Bronchial epithelial cell (primary cell): ENCODE results near the gene YAF2. TPM values are rescaled to one million over a fixed set of nuclear protein-coding genes. Genes with fewer than 3 reads are reported as not detected.

Experiments used
- DNase-seq: peaks from one replicate; pipeline ENCODE4 v3.0.0-alpha.2; 2010; ENCODE audit warnings: low read depth
- FAIRE-seq: peaks from 2 replicates; lab custom pipeline; 2011; peaks lifted over from hg19 to GRCh38; lab: Jason Lieb, UNC
- H3K27me3 ChIP-seq: 2 replicates; pipeline ENCODE4 v1.5.1; 2011; ENCODE audit warnings: low read length; ENCODE audit not compliant: control insufficient read depth, insufficient read depth
- H3K36me3 ChIP-seq: 2 replicates; pipeline ENCODE4 v1.5.1; 2011; ENCODE audit warnings: low read length; ENCODE audit not compliant: control insufficient read depth, insufficient read depth
- H3K4me3 ChIP-seq: 2 replicates; pipeline ENCODE4 v1.5.1; 2011; ENCODE audit warnings: mild to moderate bottlenecking, low read depth, low read length, control low read depth
- total RNA-seq: library from RNA; depleted of rRNA; stranded (reverse); fragments of >200 nt; gene quantifications from 2 replicates; pipeline ENCODE4 v1.2.1, GENCODE V29; 2014
- TF ChIP-seq, protein P1 (sequence below): IDR thresholded peaks from 2 replicates; pipeline ENCODE4 v1.5.1; 2011; ENCODE audit warnings: mild to moderate bottlenecking, moderate library complexity, low read length, control low read depth, inconsistent platforms; ENCODE audit not compliant: insufficient read depth, severe bottlenecking

The YAF2 gene
- total RNA-seq, 1 donor from 2014 or later = 14.2 TPM

DNA sequence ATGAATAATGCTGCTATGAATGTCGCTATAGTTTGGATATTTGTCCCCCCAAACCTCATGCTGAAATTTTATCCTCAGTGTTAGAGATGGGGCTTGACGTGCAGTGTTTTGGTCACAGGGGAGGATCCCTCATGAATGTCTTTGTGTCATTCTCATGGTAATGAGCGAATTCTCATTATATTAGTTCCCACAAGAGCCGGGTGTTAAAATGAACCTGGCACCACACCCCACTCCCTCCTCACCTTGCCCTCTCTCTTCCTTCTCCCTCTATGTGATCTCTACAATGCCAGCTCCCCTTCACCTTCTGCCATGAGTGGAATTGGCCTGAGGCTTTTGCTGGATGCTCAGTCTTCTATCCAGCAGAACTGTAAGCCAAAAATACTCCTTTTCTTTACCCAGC lies 37.5 kb upstream of the YAF2 start:
- TF ChIP-seq, protein P1, sequence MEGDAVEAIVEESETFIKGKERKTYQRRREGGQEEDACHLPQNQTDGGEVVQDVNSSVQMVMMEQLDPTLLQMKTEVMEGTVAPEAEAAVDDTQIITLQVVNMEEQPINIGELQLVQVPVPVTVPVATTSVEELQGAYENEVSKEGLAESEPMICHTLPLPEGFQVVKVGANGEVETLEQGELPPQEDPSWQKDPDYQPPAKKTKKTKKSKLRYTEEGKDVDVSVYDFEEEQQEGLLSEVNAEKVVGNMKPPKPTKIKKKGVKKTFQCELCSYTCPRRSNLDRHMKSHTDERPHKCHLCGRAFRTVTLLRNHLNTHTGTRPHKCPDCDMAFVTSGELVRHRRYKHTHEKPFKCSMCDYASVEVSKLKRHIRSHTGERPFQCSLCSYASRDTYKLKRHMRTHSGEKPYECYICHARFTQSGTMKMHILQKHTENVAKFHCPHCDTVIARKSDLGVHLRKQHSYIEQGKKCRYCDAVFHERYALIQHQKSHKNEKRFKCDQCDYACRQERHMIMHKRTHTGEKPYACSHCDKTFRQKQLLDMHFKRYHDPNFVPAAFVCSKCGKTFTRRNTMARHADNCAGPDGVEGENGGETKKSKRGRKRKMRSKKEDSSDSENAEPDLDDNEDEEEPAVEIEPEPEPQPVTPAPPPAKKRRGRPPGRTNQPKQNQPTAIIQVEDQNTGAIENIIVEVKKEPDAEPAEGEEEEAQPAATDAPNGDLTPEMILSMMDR = no peak
- Histone ChIP-seq H3K4me3 (no peak overlapping the region), H3K36me3 (no peaks in the 10 kb centered on the region), H3K27me3 (no peaks in the 10 kb centered on the region)
- DNase-seq (no peak), FAIRE-seq (peak; percentile 23)

DNA sequence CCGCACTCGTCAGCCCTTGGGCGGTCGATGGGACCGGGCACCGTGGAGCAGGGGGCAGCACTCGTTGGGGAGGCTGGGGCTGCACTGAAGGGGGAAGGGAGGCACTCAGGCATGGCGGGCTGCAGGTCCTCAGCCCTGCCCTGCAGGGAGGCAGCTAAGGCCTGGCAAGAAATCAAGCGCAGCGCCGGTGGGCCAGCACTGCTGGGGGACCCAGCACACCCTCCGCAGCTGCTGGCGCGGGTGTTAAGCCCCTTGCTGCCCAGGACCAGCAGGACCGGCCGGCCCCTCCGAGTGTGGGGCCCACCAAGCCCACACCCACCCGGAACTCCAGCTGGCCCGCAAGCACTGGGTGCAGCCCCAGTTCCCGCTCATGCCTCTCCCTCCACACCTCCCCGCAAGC lies 35.7 kb upstream of the YAF2 start:
- no peak for FAIRE-seq
- no peak for DNase-seq
- no peak overlapping the region for H3K4me3 ChIP-seq
- no peaks in the 10 kb centered on the region for H3K36me3 ChIP-seq
- TF ChIP-seq, protein P1 = no peak
- no peaks in the 10 kb centered on the region for H3K27me3 ChIP-seq

DNA sequence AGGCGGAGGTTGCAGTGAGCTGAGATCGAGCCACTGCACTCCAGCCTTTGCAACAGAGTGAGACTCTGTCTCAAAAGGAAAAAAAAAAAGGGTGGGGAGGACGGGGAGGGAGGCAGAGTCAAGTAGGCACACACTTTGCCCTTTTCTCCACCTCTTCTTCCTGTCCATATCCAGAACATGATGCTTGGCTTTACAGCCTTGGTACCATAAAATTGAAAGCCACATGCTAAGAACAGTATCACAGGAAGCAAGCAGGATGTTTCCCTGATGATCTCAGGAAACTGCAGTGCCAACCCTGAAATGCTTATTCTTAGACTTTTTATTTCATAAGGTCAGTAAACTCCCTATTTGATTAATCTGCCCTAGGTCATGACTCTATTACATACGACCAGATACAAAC lies 32.5 kb upstream of the YAF2 start:
- H3K4me3 ChIP-seq = no peak overlapping the region
- no peaks in the 10 kb centered on the region for H3K36me3 ChIP-seq
- TF ChIP-seq, protein P1 = no peak
- FAIRE-seq = no peak
- no peak for DNase-seq
- H3K27me3 ChIP-seq = no peaks in the 10 kb centered on the region

DNA sequence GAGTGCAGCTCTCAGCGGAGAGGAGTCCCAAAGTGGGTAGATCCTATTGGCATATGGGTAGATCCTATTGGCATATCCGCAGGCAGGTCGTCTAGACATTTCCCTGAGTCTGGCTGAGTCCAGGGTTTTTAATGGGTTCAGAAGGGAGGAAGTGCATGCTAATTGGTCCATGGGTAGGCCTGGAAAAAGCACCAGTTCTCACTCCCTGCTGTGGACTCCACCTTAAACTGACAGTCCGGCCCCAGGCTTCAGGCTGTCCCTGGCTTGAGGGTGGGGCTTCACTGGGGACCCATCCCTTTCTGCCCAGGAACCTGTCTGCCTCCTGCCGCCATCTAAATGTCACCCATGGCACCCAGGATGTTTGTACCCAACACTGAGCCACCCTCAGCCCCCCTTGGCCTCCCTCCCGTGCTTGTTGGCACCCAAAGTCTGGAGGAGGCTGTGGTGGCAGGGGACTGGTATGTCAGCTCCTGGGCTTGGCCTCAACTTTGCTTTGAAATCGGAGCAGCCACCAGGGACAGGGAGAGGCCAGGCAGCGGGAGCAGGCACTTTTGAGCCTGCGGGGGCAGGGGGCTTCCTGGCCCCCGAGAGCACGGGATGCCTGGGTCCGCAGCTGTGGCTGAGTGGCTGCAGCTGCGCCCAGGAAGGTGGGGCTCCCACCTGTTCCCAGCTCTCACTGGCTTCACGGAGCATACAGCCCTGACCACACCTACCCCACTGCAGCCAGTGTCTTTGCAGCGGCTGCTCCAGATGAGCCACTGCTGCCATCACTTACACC lies 29.6 kb upstream of the YAF2 start:
- Histone ChIP-seq H3K27me3 (no peaks in the 10 kb centered on the region), H3K4me3 (no peak overlapping the region), H3K36me3 (no peaks in the 10 kb centered on the region)
- TF ChIP-seq, protein P1 = no peak
- DNase-seq (no peak), FAIRE-seq (no peak)

DNA sequence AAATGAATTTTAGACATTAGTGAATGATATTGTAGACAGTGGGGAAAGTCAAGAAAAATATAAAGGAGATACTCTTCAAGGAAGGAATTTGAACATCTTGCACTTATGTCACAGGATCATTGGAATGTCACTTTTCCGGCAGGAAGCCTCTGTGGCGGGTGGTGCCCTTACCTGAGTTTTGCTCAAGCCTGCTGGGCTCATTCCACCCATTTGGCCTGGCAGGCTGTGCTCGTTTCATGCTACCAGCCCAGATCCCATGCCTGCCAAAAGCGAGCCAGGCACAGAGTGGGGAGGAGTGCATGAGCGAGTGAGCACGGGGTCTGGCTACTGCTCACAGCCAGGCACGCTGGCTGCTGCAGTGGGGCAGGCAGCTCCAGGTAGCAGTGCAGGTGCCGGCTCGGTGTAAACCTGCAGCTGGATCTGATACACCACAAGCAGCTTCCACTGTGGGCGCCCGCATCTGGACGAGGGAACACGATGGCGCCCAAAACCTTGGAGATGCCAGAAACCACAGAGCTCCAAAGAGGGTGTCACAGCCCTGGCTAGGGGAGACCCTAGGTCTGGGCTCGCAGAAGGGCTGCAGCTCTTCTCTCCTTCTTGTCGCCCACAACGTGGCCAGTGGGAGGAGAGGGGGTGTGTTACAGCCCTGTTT lies 28.7 kb upstream of the YAF2 start:
- H3K36me3 ChIP-seq = no peaks in the 10 kb centered on the region
- TF ChIP-seq, protein P1 = no peak
- no peak overlapping the region for H3K4me3 ChIP-seq
- no peak for DNase-seq
- no peaks in the 10 kb centered on the region for H3K27me3 ChIP-seq
- FAIRE-seq = no peak
